GM21825 (cell line): ENCODE data around the gene ROCK2.

Source experiments
- ATAC-seq: cut with Tn5 transposase; IDR thresholded peaks from one replicate; pipeline ENCODE4 v1.9.1; 2021; ENCODE audit warnings: mild to moderate bottlenecking, moderate library complexity; ENCODE audit not compliant: unreplicated experiment

ROCK2 gene

GRCh38 chr2:11312770-11313471, 31.5 kb downstream of the ROCK2 start:
- no peak for ATAC-seq

GRCh38 chr2:11311543-11311942, 32.9 kb downstream of the ROCK2 start:
- no peak for ATAC-seq

GRCh38 chr2:11310212-11310611, 34.2 kb downstream of the ROCK2 start:
- ATAC-seq: no peak

- no peak for ATAC-seq
These were observed 34.7 kb downstream of the ROCK2 start for GRCh38 chr2:11309706-11310105.

GRCh38 chr2:11307764-11308415, 36.5 kb downstream of the ROCK2 start:
- ATAC-seq: no peak

- ATAC-seq: no peak
These were observed 38.5 kb downstream of the ROCK2 start for GRCh38 chr2:11305958-11306357.

- ATAC-seq: no peak
These were observed 39.1 kb downstream of the ROCK2 start for GRCh38 chr2:11305338-11305737.

- no peak for ATAC-seq
These were observed 40.0 kb downstream of the ROCK2 start for GRCh38 chr2:11304476-11304875.

GRCh38 chr2:11303290-11304013, 41.0 kb downstream of the ROCK2 start:
- no peak for ATAC-seq

GRCh38 chr2:11299439-11299838, 45.0 kb downstream of the ROCK2 start:
- no peak for ATAC-seq

GRCh38 chr2:11298592-11298991, 45.8 kb downstream of the ROCK2 start:
- no peak for ATAC-seq

- no peak for ATAC-seq
These were observed 48.0 kb downstream of the ROCK2 start for GRCh38 chr2:11296401-11296800.

DNA sequence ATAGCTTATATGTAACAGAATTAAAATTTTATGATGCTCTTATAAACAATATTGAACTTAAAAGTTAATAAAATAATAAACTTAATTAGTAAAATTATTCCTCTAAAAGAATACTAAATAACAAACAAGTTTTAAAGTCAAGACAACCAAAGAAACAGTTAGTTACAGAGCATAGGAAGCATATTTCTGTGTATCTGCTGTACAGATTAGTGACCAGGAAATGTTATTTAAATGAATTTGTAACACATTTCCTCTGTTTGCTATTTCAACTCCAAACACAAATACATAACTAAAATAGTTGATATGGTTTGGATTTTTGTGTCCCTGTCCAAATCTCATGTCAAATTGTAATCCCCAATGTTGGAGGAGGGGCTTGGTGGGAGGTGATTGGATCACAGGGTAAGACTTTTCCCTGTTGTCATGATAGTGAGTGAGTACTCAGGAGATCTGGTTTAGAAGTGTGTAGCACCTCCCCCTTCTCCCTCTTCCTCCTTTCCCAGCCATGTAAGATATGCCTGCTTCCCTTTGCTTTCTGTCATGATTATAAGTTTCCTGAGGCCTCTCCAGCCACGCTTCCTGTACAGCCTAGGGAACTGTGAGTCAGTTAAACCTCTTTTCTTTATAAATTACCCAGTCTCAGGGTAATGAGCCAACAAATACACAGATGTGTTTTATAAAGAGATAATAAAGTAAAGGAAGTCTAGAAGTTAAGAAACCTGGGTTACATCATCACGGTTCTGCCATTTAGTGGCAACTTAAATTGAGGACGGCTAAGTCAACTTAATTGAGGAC, 51.8 kb downstream of the ROCK2 start:
- ATAC-seq: no peak

GRCh38 chr2:11290713-11291112, 53.7 kb downstream of the ROCK2 start:
- ATAC-seq: no peak

GRCh38 chr2:11290211-11290610, 54.2 kb downstream of the ROCK2 start:
- no peak for ATAC-seq

DNA sequence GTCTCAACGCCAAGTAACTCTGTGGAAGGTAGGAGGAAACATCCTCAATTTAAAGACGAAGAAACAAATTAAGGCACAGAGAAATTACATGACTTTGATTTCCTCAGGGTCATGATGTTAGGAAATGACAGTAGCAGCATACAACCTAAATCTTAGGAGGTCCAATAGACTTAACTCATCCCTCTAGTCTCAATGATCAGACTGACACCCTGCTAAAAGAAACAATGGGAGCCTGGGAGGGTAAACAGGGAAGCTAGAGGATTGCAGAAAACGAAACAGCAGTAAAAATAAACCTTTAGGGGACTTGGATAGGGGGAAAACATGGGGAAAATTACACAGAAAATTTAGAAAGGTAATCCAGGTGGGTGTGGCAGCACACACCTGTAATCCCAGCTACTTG, 56.0 kb downstream of the ROCK2 start:
- ATAC-seq: no peak

DNA sequence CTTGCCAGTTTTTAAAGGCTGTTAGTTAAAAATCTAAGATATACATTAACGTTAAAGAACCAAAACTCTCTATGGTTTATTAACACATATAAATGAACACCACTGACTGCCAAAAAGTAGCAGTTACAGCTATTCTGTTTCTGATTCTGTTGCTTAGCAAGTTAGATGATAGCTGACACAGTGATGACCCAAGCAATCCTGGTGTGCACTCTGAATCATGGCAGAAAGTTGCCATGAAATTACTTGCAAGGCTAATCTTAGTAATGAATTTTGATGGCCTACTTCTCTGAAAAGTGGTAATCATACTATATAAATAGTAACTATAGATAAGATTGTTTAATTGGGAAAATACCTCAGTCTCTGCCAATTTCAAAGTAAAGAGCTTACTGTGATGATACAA, 57.7 kb downstream of the ROCK2 start:
- ATAC-seq: no peak

GRCh38 chr2:11286323-11286722, 58.1 kb downstream of the ROCK2 start:
- no peak for ATAC-seq

- ATAC-seq: no peak
These were observed 58.9 kb downstream of the ROCK2 start for GRCh38 chr2:11285499-11285898.

GRCh38 chr2:11281186-11281585, 63.2 kb downstream of the ROCK2 start:
- no peak for ATAC-seq

GRCh38 chr2:11280713-11281112, 63.7 kb downstream of the ROCK2 start:
- ATAC-seq: no peak
